ENCODE measurements around the gene EGR1.

GRCh38 chr5:138492560-138493045 is 27.3 kb downstream of the EGR1 start:
- TF ChIP-seq, protein P1, sequence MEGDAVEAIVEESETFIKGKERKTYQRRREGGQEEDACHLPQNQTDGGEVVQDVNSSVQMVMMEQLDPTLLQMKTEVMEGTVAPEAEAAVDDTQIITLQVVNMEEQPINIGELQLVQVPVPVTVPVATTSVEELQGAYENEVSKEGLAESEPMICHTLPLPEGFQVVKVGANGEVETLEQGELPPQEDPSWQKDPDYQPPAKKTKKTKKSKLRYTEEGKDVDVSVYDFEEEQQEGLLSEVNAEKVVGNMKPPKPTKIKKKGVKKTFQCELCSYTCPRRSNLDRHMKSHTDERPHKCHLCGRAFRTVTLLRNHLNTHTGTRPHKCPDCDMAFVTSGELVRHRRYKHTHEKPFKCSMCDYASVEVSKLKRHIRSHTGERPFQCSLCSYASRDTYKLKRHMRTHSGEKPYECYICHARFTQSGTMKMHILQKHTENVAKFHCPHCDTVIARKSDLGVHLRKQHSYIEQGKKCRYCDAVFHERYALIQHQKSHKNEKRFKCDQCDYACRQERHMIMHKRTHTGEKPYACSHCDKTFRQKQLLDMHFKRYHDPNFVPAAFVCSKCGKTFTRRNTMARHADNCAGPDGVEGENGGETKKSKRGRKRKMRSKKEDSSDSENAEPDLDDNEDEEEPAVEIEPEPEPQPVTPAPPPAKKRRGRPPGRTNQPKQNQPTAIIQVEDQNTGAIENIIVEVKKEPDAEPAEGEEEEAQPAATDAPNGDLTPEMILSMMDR (IDR thresholded peaks at IDR 0.05), result no peak
- TF ChIP-seq RCOR1 (IDR thresholded peaks at IDR 0.05; ENCODE audit: low read depth, low read length) (no peak), POLR2A (IDR thresholded peaks at IDR 0.05; ENCODE audit: low read length) (no peak), NR3C1 (IDR thresholded peaks at IDR 0.05) (no peak), PHF8 (IDR thresholded peaks at IDR 0.05; ENCODE audit: borderline replicate concordance, low read depth) (no peak), RAD21 (conservative IDR thresholded peaks at IDR 0.05 in 1 of 2, IDR thresholded peaks at IDR 0.05 in 1 of 2) (no peak), CHD2 (IDR thresholded peaks at IDR 0.05; ENCODE audit: low read length, partially characterized antibody) (no peak), ZC3H11A (IDR thresholded peaks at IDR 0.05) (no peak), ZFP36 (IDR thresholded peaks at IDR 0.05; ENCODE audit: borderline replicate concordance, partially characterized antibody) (no peak), JUNB (IDR thresholded peaks at IDR 0.05) (no peak), ZSCAN20 (CRISPR knock-in tag; IDR thresholded peaks at IDR 0.05) (no peak)
- TF ChIP-seq, protein P2, sequence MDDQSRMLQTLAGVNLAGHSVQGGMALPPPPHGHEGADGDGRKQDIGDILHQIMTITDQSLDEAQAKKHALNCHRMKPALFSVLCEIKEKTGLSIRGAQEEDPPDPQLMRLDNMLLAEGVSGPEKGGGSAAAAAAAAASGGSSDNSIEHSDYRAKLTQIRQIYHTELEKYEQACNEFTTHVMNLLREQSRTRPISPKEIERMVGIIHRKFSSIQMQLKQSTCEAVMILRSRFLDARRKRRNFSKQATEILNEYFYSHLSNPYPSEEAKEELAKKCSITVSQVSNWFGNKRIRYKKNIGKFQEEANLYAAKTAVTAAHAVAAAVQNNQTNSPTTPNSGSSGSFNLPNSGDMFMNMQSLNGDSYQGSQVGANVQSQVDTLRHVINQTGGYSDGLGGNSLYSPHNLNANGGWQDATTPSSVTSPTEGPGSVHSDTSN (IDR thresholded peaks at IDR 0.05), result no peak
- TF ChIP-seq, protein P3, sequence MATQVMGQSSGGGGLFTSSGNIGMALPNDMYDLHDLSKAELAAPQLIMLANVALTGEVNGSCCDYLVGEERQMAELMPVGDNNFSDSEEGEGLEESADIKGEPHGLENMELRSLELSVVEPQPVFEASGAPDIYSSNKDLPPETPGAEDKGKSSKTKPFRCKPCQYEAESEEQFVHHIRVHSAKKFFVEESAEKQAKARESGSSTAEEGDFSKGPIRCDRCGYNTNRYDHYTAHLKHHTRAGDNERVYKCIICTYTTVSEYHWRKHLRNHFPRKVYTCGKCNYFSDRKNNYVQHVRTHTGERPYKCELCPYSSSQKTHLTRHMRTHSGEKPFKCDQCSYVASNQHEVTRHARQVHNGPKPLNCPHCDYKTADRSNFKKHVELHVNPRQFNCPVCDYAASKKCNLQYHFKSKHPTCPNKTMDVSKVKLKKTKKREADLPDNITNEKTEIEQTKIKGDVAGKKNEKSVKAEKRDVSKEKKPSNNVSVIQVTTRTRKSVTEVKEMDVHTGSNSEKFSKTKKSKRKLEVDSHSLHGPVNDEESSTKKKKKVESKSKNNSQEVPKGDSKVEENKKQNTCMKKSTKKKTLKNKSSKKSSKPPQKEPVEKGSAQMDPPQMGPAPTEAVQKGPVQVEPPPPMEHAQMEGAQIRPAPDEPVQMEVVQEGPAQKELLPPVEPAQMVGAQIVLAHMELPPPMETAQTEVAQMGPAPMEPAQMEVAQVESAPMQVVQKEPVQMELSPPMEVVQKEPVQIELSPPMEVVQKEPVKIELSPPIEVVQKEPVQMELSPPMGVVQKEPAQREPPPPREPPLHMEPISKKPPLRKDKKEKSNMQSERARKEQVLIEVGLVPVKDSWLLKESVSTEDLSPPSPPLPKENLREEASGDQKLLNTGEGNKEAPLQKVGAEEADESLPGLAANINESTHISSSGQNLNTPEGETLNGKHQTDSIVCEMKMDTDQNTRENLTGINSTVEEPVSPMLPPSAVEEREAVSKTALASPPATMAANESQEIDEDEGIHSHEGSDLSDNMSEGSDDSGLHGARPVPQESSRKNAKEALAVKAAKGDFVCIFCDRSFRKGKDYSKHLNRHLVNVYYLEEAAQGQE (IDR thresholded peaks at IDR 0.05), result no peak
